ENCODE data around the gene UBE2O.

The UBE2O gene

GRCh38 chr17:76472258-76472645 is 19.3 kb upstream of the UBE2O start:
- no peak overlapping the region for H3K4me2 ChIP-seq (ENCODE audit: low read depth, low read length)
- H3K27ac ChIP-seq (ENCODE audit: low read length) = no peak overlapping the region
- H3F3A ChIP-seq (ENCODE audit: insufficient read depth, low read length) = no peaks in the 10 kb centered on the region
- DNase-seq = no peak
- H3K9ac ChIP-seq (ENCODE audit: low read length) = no peak overlapping the region
- H3K36me3 ChIP-seq (replicated peaks; ENCODE audit: insufficient read depth, low read length) = peaks cover 5% of the 10 kb centered on the region; the same call in 1 of the 2 replicates
- H3K4me3 ChIP-seq (ENCODE audit: low read length) = no peak overlapping the region
- no peaks in the 10 kb centered on the region for H3K79me2 ChIP-seq (ENCODE audit: low read length)
- no peak overlapping the region for H2AFZ ChIP-seq (ENCODE audit: low read length)
- H4K20me1 ChIP-seq (ENCODE audit: insufficient read depth, low read length) = no peaks in the 10 kb centered on the region
- no peaks in the 10 kb centered on the region for H3K27me3 ChIP-seq (replicated peaks; ENCODE audit: insufficient read depth, low read length)
- no peaks in the 10 kb centered on the region for H3K9me2 ChIP-seq (replicated peaks; ENCODE audit: insufficient read depth, low read length)
- TF ChIP-seq, protein P1, sequence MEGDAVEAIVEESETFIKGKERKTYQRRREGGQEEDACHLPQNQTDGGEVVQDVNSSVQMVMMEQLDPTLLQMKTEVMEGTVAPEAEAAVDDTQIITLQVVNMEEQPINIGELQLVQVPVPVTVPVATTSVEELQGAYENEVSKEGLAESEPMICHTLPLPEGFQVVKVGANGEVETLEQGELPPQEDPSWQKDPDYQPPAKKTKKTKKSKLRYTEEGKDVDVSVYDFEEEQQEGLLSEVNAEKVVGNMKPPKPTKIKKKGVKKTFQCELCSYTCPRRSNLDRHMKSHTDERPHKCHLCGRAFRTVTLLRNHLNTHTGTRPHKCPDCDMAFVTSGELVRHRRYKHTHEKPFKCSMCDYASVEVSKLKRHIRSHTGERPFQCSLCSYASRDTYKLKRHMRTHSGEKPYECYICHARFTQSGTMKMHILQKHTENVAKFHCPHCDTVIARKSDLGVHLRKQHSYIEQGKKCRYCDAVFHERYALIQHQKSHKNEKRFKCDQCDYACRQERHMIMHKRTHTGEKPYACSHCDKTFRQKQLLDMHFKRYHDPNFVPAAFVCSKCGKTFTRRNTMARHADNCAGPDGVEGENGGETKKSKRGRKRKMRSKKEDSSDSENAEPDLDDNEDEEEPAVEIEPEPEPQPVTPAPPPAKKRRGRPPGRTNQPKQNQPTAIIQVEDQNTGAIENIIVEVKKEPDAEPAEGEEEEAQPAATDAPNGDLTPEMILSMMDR (IDR thresholded peaks at IDR 0.05; ENCODE audit: low read length) = no peak
- TF ChIP-seq EZH2 (optimal IDR thresholded peaks at IDR 0.05; ENCODE audit: low read depth, low read length) = no peak
- TF ChIP-seq EZH2phosphoT487 (IDR thresholded peaks at IDR 0.05; ENCODE audit: low read length) = no peak
- H3K4me1 ChIP-seq (ENCODE audit: low read length) = no peaks in the 10 kb centered on the region
- H3K9me3 ChIP-seq (replicated peaks; ENCODE audit: insufficient read depth, low read length) = no peaks in the 10 kb centered on the region

DNA sequence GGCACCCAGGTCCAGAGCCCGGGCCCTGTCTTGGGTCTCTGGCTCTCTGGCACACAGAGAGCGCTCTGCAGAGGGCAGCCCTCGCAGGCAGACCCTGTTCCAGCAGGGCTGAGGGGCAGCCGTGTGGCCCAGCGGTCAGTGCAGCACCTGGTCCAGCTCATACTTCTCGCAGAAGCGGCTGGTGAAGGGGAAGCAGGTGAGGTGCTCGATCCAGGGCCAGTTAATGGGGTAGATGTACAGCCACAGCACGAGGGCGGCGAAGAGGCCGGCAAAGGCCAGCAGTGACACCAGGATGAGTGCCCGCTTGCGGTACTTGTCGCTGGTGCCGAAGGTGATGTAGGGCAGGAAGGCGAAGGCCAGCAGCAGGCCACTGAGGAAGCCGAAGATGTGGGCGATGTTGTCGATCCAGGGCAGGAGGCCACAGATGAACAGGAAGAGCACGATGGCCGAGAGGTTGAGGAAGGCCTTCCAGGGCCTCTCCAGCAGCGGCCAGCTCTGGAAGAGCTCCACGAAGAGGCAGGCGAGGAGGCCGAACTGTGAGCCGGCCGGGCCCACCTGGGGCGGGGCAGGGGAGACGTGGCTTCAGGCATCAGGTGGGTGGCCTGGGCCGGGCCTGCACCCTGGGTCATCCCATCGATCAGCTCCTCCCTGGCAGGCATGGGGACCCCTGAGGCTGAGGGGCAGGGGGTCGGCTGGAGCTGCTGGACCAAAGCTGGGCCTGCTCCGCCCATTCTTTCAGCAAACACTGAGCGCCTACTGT is 18.7 kb upstream of the UBE2O start:
- no peak overlapping the region for H3K27ac ChIP-seq (ENCODE audit: low read length)
- no peaks in the 10 kb centered on the region for H4K20me1 ChIP-seq (ENCODE audit: insufficient read depth, low read length)
- DNase-seq = no peak
- no peak overlapping the region for H3K9ac ChIP-seq (ENCODE audit: low read length)
- H3K4me1 ChIP-seq (ENCODE audit: low read length) = peaks cover 1% of the 10 kb centered on the region; the same call in 1 of the 2 replicates
- no peaks in the 10 kb centered on the region for H3K9me3 ChIP-seq (replicated peaks; ENCODE audit: insufficient read depth, low read length)
- no peaks in the 10 kb centered on the region for H3K27me3 ChIP-seq (replicated peaks; ENCODE audit: insufficient read depth, low read length)
- no peaks in the 10 kb centered on the region for H3F3A ChIP-seq (ENCODE audit: insufficient read depth, low read length)
- no peak overlapping the region for H3K4me2 ChIP-seq (ENCODE audit: low read depth, low read length)
- no peaks in the 10 kb centered on the region for H3K79me2 ChIP-seq (ENCODE audit: low read length)
- TF ChIP-seq, protein P1 (IDR thresholded peaks at IDR 0.05; ENCODE audit: low read length) = no peak
- no peak for TF ChIP-seq EZH2phosphoT487 (IDR thresholded peaks at IDR 0.05; ENCODE audit: low read length)
- TF ChIP-seq EZH2 (optimal IDR thresholded peaks at IDR 0.05; ENCODE audit: low read depth, low read length) = no peak
- peaks cover 5% of the 10 kb centered on the region; the same call in 1 of the 2 replicates for H3K36me3 ChIP-seq (replicated peaks; ENCODE audit: insufficient read depth, low read length)
- no peaks in the 10 kb centered on the region for H3K9me2 ChIP-seq (replicated peaks; ENCODE audit: insufficient read depth, low read length)
- no peak overlapping the region for H2AFZ ChIP-seq (ENCODE audit: low read length)
- H3K4me3 ChIP-seq (ENCODE audit: low read length) = no peak overlapping the region

DNA sequence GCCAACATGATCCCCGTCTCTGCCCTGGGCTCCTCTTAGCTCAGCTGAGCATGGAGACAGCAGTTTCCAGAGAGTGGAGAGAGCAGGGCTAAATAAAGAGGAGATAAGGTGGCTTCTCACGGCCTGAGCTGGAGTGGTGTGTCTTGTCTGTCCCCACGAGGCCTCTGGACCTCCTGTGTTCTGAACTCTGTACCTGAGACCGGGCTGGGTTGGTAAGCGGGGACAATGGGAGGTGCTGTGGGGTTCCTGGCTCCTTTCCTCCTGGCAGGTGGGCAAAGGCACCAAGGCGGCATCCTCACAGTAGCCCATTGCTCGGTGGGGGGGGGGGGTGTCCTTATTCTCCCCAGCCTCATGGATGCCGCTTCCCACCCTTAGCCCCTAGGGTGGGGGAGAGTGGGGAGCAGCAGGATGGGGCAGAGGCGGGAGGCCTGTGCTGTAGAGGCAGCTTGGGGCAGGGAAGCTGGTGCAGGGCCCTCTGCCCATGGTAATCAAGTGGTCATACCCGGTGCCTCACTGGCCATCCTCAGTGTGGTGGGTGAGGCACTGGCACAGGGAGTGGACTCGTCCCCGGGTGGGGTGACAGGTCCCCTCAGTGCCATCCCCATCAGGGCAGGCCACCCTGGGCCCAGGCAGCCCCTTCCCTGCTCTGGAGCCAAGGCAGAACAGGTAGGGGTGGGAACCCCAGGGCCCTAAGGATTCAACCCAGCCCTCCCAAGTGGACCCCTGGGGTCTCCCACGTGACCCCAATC is 17.2 kb upstream of the UBE2O start:
- Histone ChIP-seq H2AFZ (ENCODE audit: low read length) (no peak overlapping the region), H3K9me2 (replicated peaks; ENCODE audit: insufficient read depth, low read length) (no peaks in the 10 kb centered on the region), H3K4me1 (ENCODE audit: low read length) (peaks cover 11% of the 10 kb centered on the region; the same call in 1 of the 2 replicates), H3K27me3 (replicated peaks; ENCODE audit: insufficient read depth, low read length) (no peaks in the 10 kb centered on the region), H3K27ac (ENCODE audit: low read length) (no peak overlapping the region), H4K20me1 (ENCODE audit: insufficient read depth, low read length) (no peaks in the 10 kb centered on the region), H3F3A (ENCODE audit: insufficient read depth, low read length) (no peaks in the 10 kb centered on the region), H3K9me3 (replicated peaks; ENCODE audit: insufficient read depth, low read length) (no peaks in the 10 kb centered on the region), H3K79me2 (ENCODE audit: low read length) (no peaks in the 10 kb centered on the region), H3K36me3 (replicated peaks; ENCODE audit: insufficient read depth, low read length) (peaks cover 5% of the 10 kb centered on the region; the same call in 1 of the 2 replicates), H3K4me3 (ENCODE audit: low read length) (no peak overlapping the region), H3K9ac (ENCODE audit: low read length) (no peak overlapping the region), H3K4me2 (ENCODE audit: low read depth, low read length) (no peak overlapping the region)
- TF ChIP-seq EZH2phosphoT487 (IDR thresholded peaks at IDR 0.05; ENCODE audit: low read length) (no peak), EZH2 (optimal IDR thresholded peaks at IDR 0.05; ENCODE audit: low read depth, low read length) (no peak)
- TF ChIP-seq, protein P1 (IDR thresholded peaks at IDR 0.05; ENCODE audit: low read length) = no peak
- no peak for DNase-seq

All from MM.1S (cell line).